ENCODE data around the gene ZNF480.

DNA sequence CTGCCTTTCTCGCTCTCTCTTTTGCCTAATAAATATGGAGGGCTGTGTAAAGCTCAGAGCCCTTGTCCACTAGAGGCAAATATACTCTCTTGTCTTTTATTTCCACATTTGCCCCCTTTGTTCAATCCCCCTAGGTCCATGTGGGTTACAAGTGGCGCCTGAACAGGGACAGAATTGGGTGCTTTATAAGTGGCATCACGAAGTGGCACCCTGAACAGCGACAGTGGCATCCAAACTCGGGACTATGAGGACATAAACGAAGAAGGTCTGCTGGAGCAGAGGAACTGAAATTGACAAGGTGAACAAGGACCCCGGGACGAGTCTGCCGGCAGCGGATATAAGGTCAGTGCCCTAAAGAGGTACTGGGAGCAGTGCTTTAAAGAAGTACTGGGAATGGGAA is 34.8 kb downstream of the ZNF480 start:
- TF ChIP-seq CTCF (conservative IDR thresholded peaks at IDR 0.05 in 1 of 2, IDR thresholded peaks at IDR 0.05 in 1 of 2; ENCODE audit: extremely low read depth in 1 of 2, insufficient read depth in 1 of 2, low read depth in 1 of 2, low read length in 2 of 2) (no peak), EZH2 (IDR thresholded peaks at IDR 0.05; ENCODE audit: borderline replicate concordance, low read length) (no peak)
